HG02973 (cell line): ENCODE measurements around the gene RBBP7.

Source experiments
- ATAC-seq: cut with Tn5 transposase; IDR thresholded peaks from one replicate; pipeline ENCODE4 v1.9.1; 2021; ENCODE audit warnings: moderate library complexity; ENCODE audit not compliant: unreplicated experiment

RBBP7 gene

GRCh38 chrX:16827225-16827624, 42.9 kb downstream of the RBBP7 start:
- ATAC-seq, result no peak

GRCh38 chrX:16826207-16826606, 44.0 kb downstream of the RBBP7 start:
- ATAC-seq, result no peak

GRCh38 chrX:16825264-16826035, 44.7 kb downstream of the RBBP7 start:
- no peak for ATAC-seq

GRCh38 chrX:16822723-16823122, 47.4 kb downstream of the RBBP7 start:
- ATAC-seq, result no peak

GRCh38 chrX:16819634-16820033, 50.5 kb downstream of the RBBP7 start:
- no peak for ATAC-seq

- no peak for ATAC-seq
Observed at GRCh38 chrX:16814597-16814996, 55.6 kb downstream of the RBBP7 start.

- ATAC-seq, result no peak
Observed at GRCh38 chrX:16807976-16808542, 62.1 kb downstream of the RBBP7 start.

GRCh38 chrX:16807548-16807947, 62.6 kb downstream of the RBBP7 start:
- no peak for ATAC-seq

GRCh38 chrX:16804923-16805464, 65.2 kb downstream of the RBBP7 start:
- no peak for ATAC-seq

- ATAC-seq, result no peak
Observed at GRCh38 chrX:16797841-16798240, 72.3 kb downstream of the RBBP7 start.

- ATAC-seq, result no peak
Observed at GRCh38 chrX:16797358-16797757, 72.8 kb downstream of the RBBP7 start.

GRCh38 chrX:16796298-16796697, 73.9 kb downstream of the RBBP7 start:
- ATAC-seq, result no peak
